Measurements from ENCODE around the gene GBX2. TPM values are rescaled to one million over a fixed set of nuclear protein-coding genes. Genes with fewer than 3 reads are reported as not detected.

The GBX2 gene
- total and polyA plus RNA-seq, 3 experiments from 2014 or later, result not detected

DNA sequence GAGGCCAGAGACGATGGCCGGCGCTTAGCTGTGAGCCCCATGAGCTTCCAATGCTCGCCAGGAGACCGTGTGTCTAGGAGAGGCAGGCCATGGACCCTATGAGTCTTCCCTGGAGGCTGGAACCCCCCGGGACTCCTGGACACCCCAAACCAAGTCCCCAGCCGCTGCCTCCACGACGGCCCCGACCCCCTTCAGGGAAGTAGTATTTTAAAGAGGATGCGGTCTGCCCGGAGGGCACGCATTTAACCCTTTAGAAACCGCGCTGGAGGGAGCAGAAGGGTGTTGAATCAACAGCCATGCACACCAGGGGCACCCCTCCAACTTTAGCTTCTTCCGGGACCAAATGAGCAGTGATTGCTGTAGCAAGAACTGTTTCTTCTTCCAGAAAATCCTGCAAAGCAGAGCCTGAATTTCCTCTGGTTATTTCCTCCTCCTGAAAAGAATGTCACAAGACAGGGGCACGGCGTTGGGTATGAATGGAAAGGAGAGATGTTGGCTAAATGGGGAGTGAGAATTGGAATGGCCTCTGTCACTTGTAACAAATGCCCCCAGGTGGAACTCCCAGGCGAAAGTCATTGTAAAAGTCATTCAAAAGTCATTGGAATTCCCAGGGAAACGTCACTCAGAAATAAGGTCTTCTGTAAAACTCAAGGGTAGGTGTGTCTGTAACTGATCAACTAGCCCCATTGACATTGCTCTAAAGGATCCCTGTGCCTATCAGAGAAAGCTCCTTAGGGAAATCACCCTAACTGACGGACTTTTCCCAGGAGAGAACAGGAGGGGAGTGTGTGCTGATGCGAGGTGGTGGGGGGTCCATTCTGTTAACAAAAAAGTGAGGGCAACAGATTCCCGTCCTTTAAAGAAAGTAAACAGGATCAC lies 5.8 kb upstream of the GBX2 start:
- Histone ChIP-seq H3K36me3 (ENCODE audit: insufficient read depth, low read length) (no peaks in the 10 kb centered on the region), H3K27me3 (ENCODE audit: insufficient read depth, low read length, poor library complexity, severe bottlenecking) (peaks cover 36% of the 10 kb centered on the region), H3K9me3 (ENCODE audit: low read length) (no peaks in the 10 kb centered on the region), H3K4me1 (ENCODE audit: insufficient read depth, low read length) (no peaks in the 10 kb centered on the region), H3K4me3 (ENCODE audit: low read length) (no peak overlapping the region), H3K27ac (ENCODE audit: low read depth, low read length) (no peak overlapping the region)
- no peak for DNase-seq
- H3K4me1 Mint-ChIP-seq, result peaks cover 5 to 6% (median 5%) of the 10 kb centered on the region in 3 donors
- H3K27me3 Mint-ChIP-seq, result peaks cover 66 to 74% of the 10 kb centered on the region in 2 donors
- no peak overlapping the region for H3K4me3 Mint-ChIP-seq
- ChIA-PET CTCF (no interaction called here), POLR2A (no interaction called here)
- H3K9me3 Mint-ChIP-seq, result peaks cover 0 to 3% (median 0%) of the 10 kb centered on the region in 5 donors
- no peak overlapping the region for H3K27ac Mint-ChIP-seq
- no peaks in the 10 kb centered on the region for H3K36me3 Mint-ChIP-seq

GRCh38 chr2:236173036-236173728 lies 5.0 kb upstream of the GBX2 start:
- H3K4me1 Mint-ChIP-seq, result peaks cover 1 to 3% (median 2%) of the 10 kb centered on the region in 3 donors
- peaks cover 0 to 3% (median 0%) of the 10 kb centered on the region in 5 donors for H3K9me3 Mint-ChIP-seq
- no peak for DNase-seq
- Histone ChIP-seq H3K4me3 (ENCODE audit: low read length) (no peak overlapping the region), H3K9me3 (ENCODE audit: low read length) (no peaks in the 10 kb centered on the region), H3K27me3 (ENCODE audit: insufficient read depth, low read length, poor library complexity, severe bottlenecking) (peaks cover 30% of the 10 kb centered on the region), H3K36me3 (ENCODE audit: insufficient read depth, low read length) (no peaks in the 10 kb centered on the region), H3K27ac (ENCODE audit: low read depth, low read length) (no peak overlapping the region), H3K4me1 (ENCODE audit: insufficient read depth, low read length) (no peaks in the 10 kb centered on the region)
- H3K27me3 Mint-ChIP-seq, result peaks cover 62 to 73% of the 10 kb centered on the region in 2 donors
- no peak overlapping the region for H3K4me3 Mint-ChIP-seq
- no peaks in the 10 kb centered on the region for H3K36me3 Mint-ChIP-seq
- H3K27ac Mint-ChIP-seq, result no peak overlapping the region
- ChIA-PET CTCF (no interaction called here), POLR2A (no interaction called here)

- CTCF ChIA-PET, result interaction anchor here (0.7 kb wide), 1 partner anchor 1218 kb away, joined by 3 read pairs; no protein-coding TSS in a partner anchor
These were observed 4.3 kb upstream of the GBX2 start for GRCh38 chr2:236172255-236173035.

DNA sequence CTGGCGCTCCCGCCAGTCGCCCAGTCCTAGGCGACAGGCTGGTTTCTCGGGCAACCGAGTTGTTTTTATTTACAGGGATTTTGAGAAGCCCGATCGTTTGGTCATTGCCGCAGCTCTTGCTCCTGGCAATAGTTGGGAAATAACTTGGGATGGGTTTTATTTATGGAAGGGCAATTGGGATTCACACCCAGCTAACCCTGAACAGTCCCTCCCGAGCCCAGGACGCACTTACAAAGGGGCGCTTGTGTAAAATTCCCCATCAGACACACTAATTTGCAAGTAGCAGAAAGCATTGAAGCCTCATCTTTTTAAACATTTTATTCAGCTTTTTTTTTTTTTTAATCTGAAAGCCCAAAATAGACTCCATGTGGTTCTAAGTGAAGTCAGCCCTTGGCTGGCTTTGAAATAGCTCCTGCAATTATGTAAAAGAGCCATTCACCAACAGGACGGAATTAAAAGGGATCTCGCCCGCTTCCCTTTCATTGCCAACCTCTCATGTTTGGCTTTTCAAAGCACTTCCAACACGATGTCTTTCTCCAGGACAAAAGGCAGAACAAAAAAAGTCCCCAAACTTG lies 3.6 kb upstream of the GBX2 start:
- H3K4me3 ChIP-seq (ENCODE audit: low read length), result no peak overlapping the region
- Mint-ChIP-seq H3K27ac (peak overlapping the region in 1 of 8 donors; percentile 36), H3K4me3 (peak overlapping the region in 1 of 7 donors; percentile 13), H3K36me3 (no peaks in the 10 kb centered on the region), H3K9me3 (peaks cover 0 to 3% (median 0%) of the 10 kb centered on the region in 5 donors), H3K4me1 (peaks cover 3 to 6% (median 3%) of the 10 kb centered on the region in 3 donors), H3K27me3 (peaks cover 60 to 68% of the 10 kb centered on the region in 2 donors)
- ChIA-PET POLR2A (no interaction called here), CTCF (interaction anchor here (0.7 kb wide), 1 partner anchor 1217 kb away, joined by 3 read pairs; no protein-coding TSS in a partner anchor)
- no peaks in the 10 kb centered on the region for H3K4me1 ChIP-seq (ENCODE audit: insufficient read depth, low read length)
- peaks cover 30% of the 10 kb centered on the region for H3K27me3 ChIP-seq (ENCODE audit: insufficient read depth, low read length, poor library complexity, severe bottlenecking)
- H3K9me3 ChIP-seq (ENCODE audit: low read length), result no peaks in the 10 kb centered on the region
- DNase-seq, result no peak
- H3K36me3 ChIP-seq (ENCODE audit: insufficient read depth, low read length), result no peaks in the 10 kb centered on the region
- no peak overlapping the region for H3K27ac ChIP-seq (ENCODE audit: low read depth, low read length)

More at GRCh38 chr2:236172255-236173035, 4.3 kb upstream of the GBX2 start:
- Mint-ChIP-seq H3K27ac (no peak overlapping the region), H3K4me3 (peak overlapping the region in 1 of 7 donors; percentile 13), H3K9me3 (peaks cover 0 to 3% (median 0%) of the 10 kb centered on the region in 5 donors), H3K36me3 (no peaks in the 10 kb centered on the region), H3K4me1 (peaks cover 0 to 3% (median 2%) of the 10 kb centered on the region in 3 donors), H3K27me3 (peaks cover 62 to 69% of the 10 kb centered on the region in 2 donors)
- peaks cover 30% of the 10 kb centered on the region for H3K27me3 ChIP-seq (ENCODE audit: insufficient read depth, low read length, poor library complexity, severe bottlenecking)
- no peaks in the 10 kb centered on the region for H3K36me3 ChIP-seq (ENCODE audit: insufficient read depth, low read length)
- no peaks in the 10 kb centered on the region for H3K4me1 ChIP-seq (ENCODE audit: insufficient read depth, low read length)
- H3K4me3 ChIP-seq (ENCODE audit: low read length), result no peak overlapping the region
- DNase-seq, result no peak
- no peak overlapping the region for H3K27ac ChIP-seq (ENCODE audit: low read depth, low read length)
- POLR2A ChIA-PET, result no interaction called here
- no peaks in the 10 kb centered on the region for H3K9me3 ChIP-seq (ENCODE audit: low read length)

- CTCF ChIA-PET, result no interaction called here
- Mint-ChIP-seq H3K36me3 (no peaks in the 10 kb centered on the region), H3K27ac (no peak overlapping the region), H3K9me3 (peaks cover 0 to 3% (median 0%) of the 10 kb centered on the region in 5 donors), H3K4me1 (peaks cover 8 to 11% (median 9%) of the 10 kb centered on the region in 3 donors), H3K27me3 (peaks cover 61 to 70% of the 10 kb centered on the region in 2 donors), H3K4me3 (peak overlapping the region in 1 of 7 donors; percentile 13)
- POLR2A ChIA-PET, result no interaction called here
- no peak for DNase-seq
- Histone ChIP-seq H3K4me3 (ENCODE audit: low read length) (no peak overlapping the region), H3K27me3 (ENCODE audit: insufficient read depth, low read length, poor library complexity, severe bottlenecking) (peaks cover 30% of the 10 kb centered on the region), H3K36me3 (ENCODE audit: insufficient read depth, low read length) (no peaks in the 10 kb centered on the region), H3K9me3 (ENCODE audit: low read length) (no peaks in the 10 kb centered on the region), H3K27ac (ENCODE audit: low read depth, low read length) (no peak overlapping the region), H3K4me1 (ENCODE audit: insufficient read depth, low read length) (no peaks in the 10 kb centered on the region)
These were observed 3.0 kb upstream of the GBX2 start for GRCh38 chr2:236171181-236171679.

- Histone ChIP-seq H3K9me3 (ENCODE audit: low read length) (no peaks in the 10 kb centered on the region), H3K4me1 (ENCODE audit: insufficient read depth, low read length) (no peaks in the 10 kb centered on the region), H3K36me3 (ENCODE audit: insufficient read depth, low read length) (no peaks in the 10 kb centered on the region), H3K4me3 (ENCODE audit: low read length) (no peak overlapping the region), H3K27ac (ENCODE audit: low read depth, low read length) (no peak overlapping the region), H3K27me3 (ENCODE audit: insufficient read depth, low read length, poor library complexity, severe bottlenecking) (peaks cover 28% of the 10 kb centered on the region)
- H3K4me3 Mint-ChIP-seq, result peak overlapping the region in 2 of 7 donors; percentile 13 to 55
- H3K27me3 Mint-ChIP-seq, result peaks cover 60 to 69% of the 10 kb centered on the region in 2 donors
- DNase-seq, result no peak
- no peaks in the 10 kb centered on the region for H3K36me3 Mint-ChIP-seq
- peaks cover 0 to 3% (median 0%) of the 10 kb centered on the region in 5 donors for H3K9me3 Mint-ChIP-seq
- H3K4me1 Mint-ChIP-seq, result peaks cover 10 to 13% (median 11%) of the 10 kb centered on the region in 3 donors
- H3K27ac Mint-ChIP-seq, result peak overlapping the region in 1 of 8 donors; percentile 8
- ChIA-PET POLR2A (no interaction called here), CTCF (no interaction called here)
These were observed 2.5 kb upstream of the GBX2 start for GRCh38 chr2:236170590-236171165.

All from CD8-positive, alpha-beta memory T cell (primary cell).